ENCODE measurements around the gene SIPA1L3. TPM values are rescaled to one million over a fixed set of nuclear protein-coding genes. Genes with fewer than 3 reads are reported as not detected.

Gene SIPA1L3
- total RNA-seq, 1 experiment from 2014 or later = 125 TPM

GRCh38 chr19:38009650-38010242 is 102.7 kb downstream of the SIPA1L3 start:
- Histone ChIP-seq H3K27me3 (replicated peaks; ENCODE audit: control insufficient read depth, insufficient read depth, low read length) (no peaks in the 10 kb centered on the region), H3K9me3 (no peaks in the 10 kb centered on the region), H3K4me3 (ENCODE audit: low read depth, low read length) (no peak overlapping the region), H3K36me3 (ENCODE audit: control insufficient read depth, insufficient read depth, low read length) (peaks cover 8% of the 10 kb centered on the region), H3K4me1 (0 out of 2 replicates have a peak, but pooled peaks cover 3% of the 10 kb centered on the region)
- Mint-ChIP-seq H3K4me1 (ENCODE audit: low read depth, unreplicated experiment) (peaks cover 5% of the 10 kb centered on the region), H3K36me3 (ENCODE audit: insufficient read depth, unreplicated experiment) (peaks cover 78% of the 10 kb centered on the region), H3K27ac (ENCODE audit: unreplicated experiment) (no peak overlapping the region), H3K27me3 (ENCODE audit: insufficient read depth, unreplicated experiment) (no peaks in the 10 kb centered on the region), H3K9me3 (ENCODE audit: unreplicated experiment) (no peaks in the 10 kb centered on the region), H3K4me3 (ENCODE audit: unreplicated experiment) (no peak overlapping the region)
- ChIA-PET CTCF (no interaction called here), POLR2A (no interaction called here)
- TF ChIP-seq CTCF (IDR thresholded peaks at IDR 0.05; ENCODE audit: insufficient read depth in 1 of 2, low read depth in 1 of 2, low read length in 1 of 2, severe bottlenecking in 1 of 2, unreplicated experiment in 1 of 2) = no peak
- intact Hi-C loops (cut with micrococcal nuclease; ENCODE audit: unreplicated experiment) = no loop called here
- no TSS peak for BruUV-seq (replicated peaks)
- DNase-seq = no peak

GRCh38 chr19:38011426-38011825 is 104.4 kb downstream of the SIPA1L3 start:
- no peak for TF ChIP-seq CTCF (IDR thresholded peaks at IDR 0.05; ENCODE audit: insufficient read depth in 1 of 2, low read depth in 1 of 2, low read length in 1 of 2, severe bottlenecking in 1 of 2, unreplicated experiment in 1 of 2)
- Histone ChIP-seq H3K27me3 (replicated peaks; ENCODE audit: control insufficient read depth, insufficient read depth, low read length) (no peaks in the 10 kb centered on the region), H3K4me3 (ENCODE audit: low read depth, low read length) (no peak overlapping the region), H3K4me1 (no peaks in the 10 kb centered on the region), H3K9me3 (no peaks in the 10 kb centered on the region), H3K36me3 (ENCODE audit: control insufficient read depth, insufficient read depth, low read length) (peaks cover 8% of the 10 kb centered on the region)
- CTCF ChIA-PET = no interaction called here
- no TSS peak for BruUV-seq (replicated peaks)
- Mint-ChIP-seq H3K4me3 (ENCODE audit: unreplicated experiment) (no peak overlapping the region), H3K36me3 (ENCODE audit: insufficient read depth, unreplicated experiment) (peaks cover 85% of the 10 kb centered on the region), H3K4me1 (ENCODE audit: low read depth, unreplicated experiment) (peaks cover 5% of the 10 kb centered on the region), H3K9me3 (ENCODE audit: unreplicated experiment) (no peaks in the 10 kb centered on the region), H3K27ac (ENCODE audit: unreplicated experiment) (no peak overlapping the region), H3K27me3 (ENCODE audit: insufficient read depth, unreplicated experiment) (no peaks in the 10 kb centered on the region)
- DNase-seq = no peak
- POLR2A ChIA-PET = no interaction called here
- intact Hi-C loops (cut with micrococcal nuclease; ENCODE audit: unreplicated experiment) = no loop called here

GRCh38 chr19:38012290-38012689 is 105.3 kb downstream of the SIPA1L3 start:
- Histone ChIP-seq H3K4me1 (no peaks in the 10 kb centered on the region), H3K36me3 (ENCODE audit: control insufficient read depth, insufficient read depth, low read length) (peaks cover 8% of the 10 kb centered on the region), H3K27me3 (replicated peaks; ENCODE audit: control insufficient read depth, insufficient read depth, low read length) (no peaks in the 10 kb centered on the region), H3K4me3 (ENCODE audit: low read depth, low read length) (no peak overlapping the region), H3K9me3 (no peaks in the 10 kb centered on the region)
- H3K27me3 Mint-ChIP-seq (ENCODE audit: insufficient read depth, unreplicated experiment) = no peaks in the 10 kb centered on the region
- no peak for TF ChIP-seq CTCF (IDR thresholded peaks at IDR 0.05; ENCODE audit: insufficient read depth in 1 of 2, low read depth in 1 of 2, low read length in 1 of 2, severe bottlenecking in 1 of 2, unreplicated experiment in 1 of 2)
- intact Hi-C loops (cut with micrococcal nuclease; ENCODE audit: unreplicated experiment) = no loop called here
- H3K4me1 Mint-ChIP-seq (ENCODE audit: low read depth, unreplicated experiment) = peaks cover 5% of the 10 kb centered on the region
- H3K4me3 Mint-ChIP-seq (ENCODE audit: unreplicated experiment) = no peak overlapping the region
- ChIA-PET POLR2A (no interaction called here), CTCF (no interaction called here)
- no peak for DNase-seq
- peaks cover 87% of the 10 kb centered on the region for H3K36me3 Mint-ChIP-seq (ENCODE audit: insufficient read depth, unreplicated experiment)
- no peak overlapping the region for H3K27ac Mint-ChIP-seq (ENCODE audit: unreplicated experiment)
- no peaks in the 10 kb centered on the region for H3K9me3 Mint-ChIP-seq (ENCODE audit: unreplicated experiment)
- BruUV-seq (replicated peaks) = no TSS peak
